Sigmoid colon (tissue), 4 donors: ENCODE measurements around the gene PTAFR.

Experiments used
- CTCF ChIP-seq, 4 experiments: fragments of 450-650 bp in 3 of 4; fragments of 200-600 bp in 1 of 4; IDR thresholded peaks; one replicate each; pipeline ENCODE4 v1.5.1; 2016 to 2019; ENCODE audit warnings: antibody characterized with exemption in 4 of 4, mild to moderate bottlenecking in 3 of 4, moderate library complexity in 2 of 4
- EP300 ChIP-seq, 4 donors: sonication (generic); formaldehyde crosslinking; IDR thresholded peaks; one replicate each; pipeline ENCODE4 v1.6.1; 2017; ENCODE audit warnings: antibody characterized with exemption in 4 of 4
- POLR2A ChIP-seq, 2 donors: fragments of 450-650 bp; IDR thresholded peaks; one replicate each; pipeline ENCODE4 v1.6.1; 2016; ENCODE audit warnings: antibody characterized with exemption in 2 of 2, mild to moderate bottlenecking in 2 of 2, moderate library complexity in 2 of 2
- POLR2AphosphoS5 ChIP-seq, 4 donors: sonication (generic); formaldehyde crosslinking; IDR thresholded peaks; one replicate each; pipeline ENCODE4 v1.6.1; 2017; ENCODE audit warnings: antibody characterized with exemption in 4 of 4

GRCh38 chr1:28113242-28113572 is 63.3 kb downstream of the PTAFR start:
- TF ChIP-seq CTCF (IDR thresholded peaks at IDR 0.05): no peak
- no peak for TF ChIP-seq POLR2AphosphoS5 (IDR thresholded peaks at IDR 0.05)
- TF ChIP-seq EP300 (IDR thresholded peaks at IDR 0.05): no peak
- TF ChIP-seq POLR2A (IDR thresholded peaks at IDR 0.05): no peak
